ENCODE results near the gene NMNAT2.

- TF ChIP-seq CTCF (IDR thresholded peaks at IDR 0.05) (no peak), POLR2A (IDR thresholded peaks at IDR 0.05) (no peak), EP300 (IDR thresholded peaks at IDR 0.05) (no peak), POLR2AphosphoS5 (IDR thresholded peaks at IDR 0.05) (no peak)
These were observed 52.5 kb downstream of the NMNAT2 start for GRCh38 chr1:183365676-183366075.

Data from upper lobe of left lung (tissue), 4 donors.